Measurements from ENCODE around the gene JPH3. TPM values are rescaled to one million over a fixed set of nuclear protein-coding genes. Genes with fewer than 3 reads are reported as not detected.

JPH3 gene
- polyA plus RNA-seq, 1 donor (not counting 4 experiments of a cell fraction or from before 2014, with no cell fraction given), result not detected

DNA sequence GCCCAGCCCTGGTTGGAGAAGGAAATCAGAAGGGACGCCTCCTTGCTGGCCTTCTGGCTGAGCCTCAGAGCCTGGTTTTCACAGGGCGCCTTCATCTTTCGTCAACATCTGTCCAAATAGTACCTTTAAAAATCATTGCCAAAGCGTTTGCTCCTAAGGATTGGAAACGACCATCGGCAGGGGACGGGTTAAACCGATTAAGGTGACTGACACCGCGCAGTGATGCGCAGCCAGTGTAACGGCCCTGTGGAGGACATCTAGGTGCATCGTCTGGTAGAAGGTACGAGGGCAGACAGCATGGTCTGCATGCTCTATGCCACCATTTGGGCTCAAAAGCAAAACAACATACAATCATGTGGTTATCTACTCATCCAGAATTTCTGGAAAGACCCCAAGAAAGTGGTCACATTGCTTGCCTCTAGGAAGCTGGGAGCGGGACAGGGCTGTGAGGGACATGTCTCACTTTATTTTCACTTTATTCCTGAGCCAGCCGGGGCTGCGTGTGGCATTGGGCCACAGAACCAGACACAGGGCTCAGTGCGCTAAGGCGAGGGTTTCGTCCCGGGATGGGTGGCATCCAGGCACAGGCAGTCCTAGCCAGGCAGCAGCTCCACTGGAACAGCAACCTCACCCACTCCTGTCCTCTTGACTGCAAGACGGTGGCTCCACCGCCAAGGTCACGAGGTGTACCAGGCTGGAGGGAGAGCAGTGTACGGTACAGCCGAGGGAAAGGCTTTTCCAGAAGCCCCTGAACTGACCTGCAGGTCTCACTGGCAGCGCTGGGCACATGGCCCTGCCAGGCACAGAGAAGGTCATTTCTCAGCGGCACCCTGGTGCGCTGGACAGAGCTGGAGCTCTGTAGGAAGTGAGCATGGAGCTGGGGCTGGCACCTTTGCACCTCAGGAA lies 40.9 kb upstream of the JPH3 start:
- dilution Hi-C loops (cut with MboI; ENCODE audit: extremely low pct_ligation_motif_present, low sequenced_read_pairs), result no loop called here
- FAIRE-seq, result no peak
- Histone ChIP-seq H3K27ac (ENCODE audit: control insufficient read depth, insufficient read depth, low read length) (no peak overlapping the region), H3K4me1 (ENCODE audit: control insufficient read depth, extremely low read depth, insufficient read depth, low read length) (no peaks in the 10 kb centered on the region), H3K9me1 (ENCODE audit: control insufficient read depth, extremely low read depth, insufficient read depth, low read length) (no peaks in the 10 kb centered on the region), H3K4me2 (ENCODE audit: control insufficient read depth, extremely low read depth, insufficient read depth, low read depth, low read length) (no peak overlapping the region), H3K9ac (ENCODE audit: control insufficient read depth, extremely low read depth, insufficient read depth, low read length) (no peak overlapping the region), H3K4me3 (ENCODE audit: control insufficient read depth in 2 of 3, extremely low read depth in 1 of 3, insufficient read depth in 2 of 3, low read depth in 1 of 3, low read length in 3 of 3) (no peak overlapping the region), H3K36me3 (ENCODE audit: control insufficient read depth in 2 of 2, extremely low read depth in 1 of 2, insufficient read depth in 2 of 2, low read length in 2 of 2) (no peaks in the 10 kb centered on the region), H3K27me3 (ENCODE audit: control insufficient read depth, extremely low read depth, insufficient read depth, low read length) (peaks cover 14% of the 10 kb centered on the region), H3K9me3 (ENCODE audit: control insufficient read depth, low read depth, low read length) (peaks cover 3% of the 10 kb centered on the region), H4K20me1 (ENCODE audit: control insufficient read depth, extremely low read depth, insufficient read depth, low read length) (no peaks in the 10 kb centered on the region), H3K79me2 (ENCODE audit: control insufficient read depth, insufficient read depth, low read length) (no peaks in the 10 kb centered on the region), H2AFZ (ENCODE audit: control insufficient read depth, low read length) (no peak overlapping the region)
- DNase-seq (ENCODE audit: low read depth, low spot score), result no peak
- TF ChIP-seq, protein P1, sequence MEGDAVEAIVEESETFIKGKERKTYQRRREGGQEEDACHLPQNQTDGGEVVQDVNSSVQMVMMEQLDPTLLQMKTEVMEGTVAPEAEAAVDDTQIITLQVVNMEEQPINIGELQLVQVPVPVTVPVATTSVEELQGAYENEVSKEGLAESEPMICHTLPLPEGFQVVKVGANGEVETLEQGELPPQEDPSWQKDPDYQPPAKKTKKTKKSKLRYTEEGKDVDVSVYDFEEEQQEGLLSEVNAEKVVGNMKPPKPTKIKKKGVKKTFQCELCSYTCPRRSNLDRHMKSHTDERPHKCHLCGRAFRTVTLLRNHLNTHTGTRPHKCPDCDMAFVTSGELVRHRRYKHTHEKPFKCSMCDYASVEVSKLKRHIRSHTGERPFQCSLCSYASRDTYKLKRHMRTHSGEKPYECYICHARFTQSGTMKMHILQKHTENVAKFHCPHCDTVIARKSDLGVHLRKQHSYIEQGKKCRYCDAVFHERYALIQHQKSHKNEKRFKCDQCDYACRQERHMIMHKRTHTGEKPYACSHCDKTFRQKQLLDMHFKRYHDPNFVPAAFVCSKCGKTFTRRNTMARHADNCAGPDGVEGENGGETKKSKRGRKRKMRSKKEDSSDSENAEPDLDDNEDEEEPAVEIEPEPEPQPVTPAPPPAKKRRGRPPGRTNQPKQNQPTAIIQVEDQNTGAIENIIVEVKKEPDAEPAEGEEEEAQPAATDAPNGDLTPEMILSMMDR (optimal IDR thresholded peaks at IDR 0.05 in 1 of 3, IDR thresholded peaks at IDR 0.05 in 1 of 3, conservative IDR thresholded peaks at IDR 0.05 in 1 of 3; ENCODE audit: extremely low read depth in 1 of 3, insufficient read depth in 2 of 3, low read length in 3 of 3), result no peak
- no peak for TF ChIP-seq EZH2 (IDR thresholded peaks at IDR 0.05; ENCODE audit: low read length)

DNA sequence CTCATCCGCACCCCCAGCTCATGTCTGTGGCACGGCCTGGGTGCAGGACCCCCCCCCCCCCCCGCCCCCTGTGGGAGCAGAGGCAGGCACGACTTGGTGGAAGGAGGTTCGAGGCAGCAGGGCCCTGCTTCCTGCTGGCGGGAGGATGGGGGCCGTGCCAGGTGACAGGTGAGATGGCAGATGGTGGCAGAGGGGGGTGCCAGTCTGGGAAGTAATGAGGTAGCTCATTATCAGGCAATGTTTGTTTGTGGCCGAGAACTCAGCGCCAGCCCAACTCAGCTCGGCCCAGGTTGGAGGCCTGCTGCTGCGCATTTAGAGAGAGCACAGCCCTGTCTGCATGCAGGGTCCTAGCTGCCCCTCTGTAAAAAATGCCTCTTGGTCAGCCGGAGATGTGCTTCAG lies 40.1 kb upstream of the JPH3 start:
- Histone ChIP-seq H3K36me3 (ENCODE audit: control insufficient read depth in 2 of 2, extremely low read depth in 1 of 2, insufficient read depth in 2 of 2, low read length in 2 of 2) (no peaks in the 10 kb centered on the region), H3K4me1 (ENCODE audit: control insufficient read depth, extremely low read depth, insufficient read depth, low read length) (no peaks in the 10 kb centered on the region), H3K9me3 (ENCODE audit: control insufficient read depth, low read depth, low read length) (peaks cover 3% of the 10 kb centered on the region), H3K27me3 (ENCODE audit: control insufficient read depth, extremely low read depth, insufficient read depth, low read length) (peaks cover 6% of the 10 kb centered on the region), H3K27ac (ENCODE audit: control insufficient read depth, insufficient read depth, low read length) (no peak overlapping the region), H3K4me3 (ENCODE audit: control insufficient read depth in 2 of 3, extremely low read depth in 1 of 3, insufficient read depth in 2 of 3, low read depth in 1 of 3, low read length in 3 of 3) (no peak overlapping the region), H3K9ac (ENCODE audit: control insufficient read depth, extremely low read depth, insufficient read depth, low read length) (no peak overlapping the region), H3K4me2 (ENCODE audit: control insufficient read depth, extremely low read depth, insufficient read depth, low read depth, low read length) (no peak overlapping the region), H4K20me1 (ENCODE audit: control insufficient read depth, extremely low read depth, insufficient read depth, low read length) (no peaks in the 10 kb centered on the region), H3K9me1 (ENCODE audit: control insufficient read depth, extremely low read depth, insufficient read depth, low read length) (no peaks in the 10 kb centered on the region), H3K79me2 (ENCODE audit: control insufficient read depth, insufficient read depth, low read length) (no peaks in the 10 kb centered on the region), H2AFZ (ENCODE audit: control insufficient read depth, low read length) (no peak overlapping the region)
- dilution Hi-C loops (cut with MboI; ENCODE audit: extremely low pct_ligation_motif_present, low sequenced_read_pairs), result no loop called here
- DNase-seq (ENCODE audit: low read depth, low spot score) (no peak), FAIRE-seq (no peak)
- TF ChIP-seq, protein P1 (optimal IDR thresholded peaks at IDR 0.05 in 1 of 3, IDR thresholded peaks at IDR 0.05 in 1 of 3, conservative IDR thresholded peaks at IDR 0.05 in 1 of 3; ENCODE audit: extremely low read depth in 1 of 3, insufficient read depth in 2 of 3, low read length in 3 of 3), result no peak
- no peak for TF ChIP-seq EZH2 (IDR thresholded peaks at IDR 0.05; ENCODE audit: low read length)
